ENCODE results near the gene BTK. TPM values are rescaled to one million over a fixed set of nuclear protein-coding genes. Genes with fewer than 3 reads are reported as not detected.

The BTK gene
- total RNA-seq, 1 experiment from 2014 or later: not detected

GRCh38 chrX:101415180-101416145 is 29.5 kb upstream of the BTK start:
- no peak overlapping the region for H3K9ac ChIP-seq (ENCODE audit: low read length)
- ChIA-PET CTCF (no interaction called here), POLR2A (ENCODE audit: unreplicated experiment) (no interaction called here)
- no peaks in the 10 kb centered on the region for H3K27me3 ChIP-seq (ENCODE audit: low read length)
- H3K4me3 ChIP-seq (ENCODE audit: low read length): no peak overlapping the region
- no peaks in the 10 kb centered on the region for H3K9me3 ChIP-seq (ENCODE audit: low read length)
- peaks cover 5% of the 10 kb centered on the region; the same call in 1 of the 2 replicates for H3K4me1 ChIP-seq (ENCODE audit: insufficient read depth, low read length)
- no peak overlapping the region for H3K27ac ChIP-seq (ENCODE audit: low read length)
- peak; percentile 69 for DNase-seq
- BruUV-seq (replicated peaks): no TSS peak
- no peaks in the 10 kb centered on the region for H3K9me2 ChIP-seq (replicated peaks; ENCODE audit: low read length)
- no peak for TF ChIP-seq EZH2phosphoT487 (IDR thresholded peaks at IDR 0.05; ENCODE audit: borderline replicate concordance, low read length)
- TF ChIP-seq, protein P1, sequence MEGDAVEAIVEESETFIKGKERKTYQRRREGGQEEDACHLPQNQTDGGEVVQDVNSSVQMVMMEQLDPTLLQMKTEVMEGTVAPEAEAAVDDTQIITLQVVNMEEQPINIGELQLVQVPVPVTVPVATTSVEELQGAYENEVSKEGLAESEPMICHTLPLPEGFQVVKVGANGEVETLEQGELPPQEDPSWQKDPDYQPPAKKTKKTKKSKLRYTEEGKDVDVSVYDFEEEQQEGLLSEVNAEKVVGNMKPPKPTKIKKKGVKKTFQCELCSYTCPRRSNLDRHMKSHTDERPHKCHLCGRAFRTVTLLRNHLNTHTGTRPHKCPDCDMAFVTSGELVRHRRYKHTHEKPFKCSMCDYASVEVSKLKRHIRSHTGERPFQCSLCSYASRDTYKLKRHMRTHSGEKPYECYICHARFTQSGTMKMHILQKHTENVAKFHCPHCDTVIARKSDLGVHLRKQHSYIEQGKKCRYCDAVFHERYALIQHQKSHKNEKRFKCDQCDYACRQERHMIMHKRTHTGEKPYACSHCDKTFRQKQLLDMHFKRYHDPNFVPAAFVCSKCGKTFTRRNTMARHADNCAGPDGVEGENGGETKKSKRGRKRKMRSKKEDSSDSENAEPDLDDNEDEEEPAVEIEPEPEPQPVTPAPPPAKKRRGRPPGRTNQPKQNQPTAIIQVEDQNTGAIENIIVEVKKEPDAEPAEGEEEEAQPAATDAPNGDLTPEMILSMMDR (conservative IDR thresholded peaks at IDR 0.05; ENCODE audit: low read depth, low read length): peak; percentile 75
- no peak for TF ChIP-seq EZH2 (IDR thresholded peaks at IDR 0.05; ENCODE audit: low read length, unreplicated experiment)
- H4K20me1 ChIP-seq (ENCODE audit: low read length): peaks cover 5% of the 10 kb centered on the region; the same call in 1 of the 2 replicates
- H3K79me2 ChIP-seq (ENCODE audit: low read length): peaks cover 21% of the 10 kb centered on the region
- ATAC-seq: peak; percentile 71
- H3K36me3 ChIP-seq (ENCODE audit: low read depth, low read length): peaks cover 15% of the 10 kb centered on the region; the same call in 1 of the 2 replicates
- intact Hi-C loops (cut with micrococcal nuclease): loop anchor here (2.0 to 5.0 kb wide), 2 partner anchors 182 to 383 kb away; no protein-coding TSS in a partner anchor
- H3F3A ChIP-seq (ENCODE audit: low read length, unreplicated experiment): no peaks in the 10 kb centered on the region
- H2AFZ ChIP-seq (ENCODE audit: low read length): no peak overlapping the region
- no peak overlapping the region for H3K4me2 ChIP-seq (ENCODE audit: low read length)

DNA sequence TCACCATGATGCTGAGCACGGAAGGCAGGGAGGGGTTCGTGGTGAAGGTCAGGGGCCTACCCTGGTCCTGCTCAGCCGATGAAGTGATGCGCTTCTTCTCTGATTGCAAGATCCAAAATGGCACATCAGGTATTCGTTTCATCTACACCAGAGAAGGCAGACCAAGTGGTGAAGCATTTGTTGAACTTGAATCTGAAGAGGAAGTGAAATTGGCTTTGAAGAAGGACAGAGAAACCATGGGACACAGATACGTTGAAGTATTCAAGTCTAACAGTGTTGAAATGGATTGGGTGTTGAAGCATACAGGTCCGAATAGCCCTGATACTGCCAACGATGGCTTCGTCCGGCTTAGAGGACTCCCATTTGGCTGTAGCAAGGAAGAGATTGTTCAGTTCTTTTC is 26.0 kb upstream of the BTK start:
- DNase-seq (no peak), ATAC-seq (no peak)
- TF ChIP-seq EZH2phosphoT487 (IDR thresholded peaks at IDR 0.05; ENCODE audit: borderline replicate concordance, low read length) (no peak), EZH2 (IDR thresholded peaks at IDR 0.05; ENCODE audit: low read length, unreplicated experiment) (no peak)
- TF ChIP-seq, protein P1 (conservative IDR thresholded peaks at IDR 0.05; ENCODE audit: low read depth, low read length): no peak
- H3K4me3 ChIP-seq (ENCODE audit: low read length): no peak overlapping the region
- peaks cover 11% of the 10 kb centered on the region; the same call in 1 of the 2 replicates for H4K20me1 ChIP-seq (ENCODE audit: low read length)
- peaks cover 12% of the 10 kb centered on the region for H3K4me1 ChIP-seq (ENCODE audit: insufficient read depth, low read length)
- CTCF ChIA-PET: no interaction called here
- no TSS peak for BruUV-seq (replicated peaks)
- H3K36me3 ChIP-seq (ENCODE audit: low read depth, low read length): peaks cover 15% of the 10 kb centered on the region; the same call in 1 of the 2 replicates
- no peaks in the 10 kb centered on the region for H3K9me3 ChIP-seq (ENCODE audit: low read length)
- H3K9me2 ChIP-seq (replicated peaks; ENCODE audit: low read length): no peaks in the 10 kb centered on the region
- no peak overlapping the region for H3K9ac ChIP-seq (ENCODE audit: low read length)
- POLR2A ChIA-PET (ENCODE audit: unreplicated experiment): no interaction called here
- no peaks in the 10 kb centered on the region for H3K27me3 ChIP-seq (ENCODE audit: low read length)
- H3K27ac ChIP-seq (ENCODE audit: low read length): no peak overlapping the region
- intact Hi-C loops (cut with micrococcal nuclease): no loop called here
- peaks cover 53% of the 10 kb centered on the region for H3K79me2 ChIP-seq (ENCODE audit: low read length)
- H3K4me2 ChIP-seq (ENCODE audit: low read length): no peak overlapping the region
- no peak overlapping the region for H2AFZ ChIP-seq (ENCODE audit: low read length)
- no peaks in the 10 kb centered on the region for H3F3A ChIP-seq (ENCODE audit: low read length, unreplicated experiment)

DNA sequence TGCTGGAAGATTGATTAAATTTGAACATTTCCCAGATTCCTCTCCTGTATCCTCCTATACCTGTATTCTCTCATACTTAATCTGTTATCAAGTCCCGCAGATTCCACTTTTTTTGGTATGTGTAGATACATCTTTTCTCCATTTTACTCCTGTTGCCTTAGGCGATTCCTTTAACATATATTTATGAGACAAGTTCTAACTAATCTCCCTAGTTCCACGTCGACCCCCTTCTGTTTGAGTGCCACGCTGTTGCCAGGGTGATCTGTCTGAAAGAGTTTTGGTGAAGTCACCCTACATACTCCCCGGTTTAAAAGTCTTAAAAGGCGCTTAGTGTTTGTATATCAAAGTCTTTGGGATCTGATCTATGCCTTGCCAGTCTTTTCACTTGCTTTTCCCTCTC is 24.5 kb upstream of the BTK start:
- Histone ChIP-seq H3K4me3 (ENCODE audit: low read length) (peak overlapping the region; percentile 95), H4K20me1 (ENCODE audit: low read length) (peaks cover 11% of the 10 kb centered on the region; the same call in 1 of the 2 replicates), H3K36me3 (ENCODE audit: low read depth, low read length) (peaks cover 15% of the 10 kb centered on the region; the same call in 1 of the 2 replicates), H3K79me2 (ENCODE audit: low read length) (peaks cover 67% of the 10 kb centered on the region), H3K9me2 (replicated peaks; ENCODE audit: low read length) (no peaks in the 10 kb centered on the region), H3F3A (ENCODE audit: low read length, unreplicated experiment) (no peaks in the 10 kb centered on the region), H3K27ac (ENCODE audit: low read length) (no peak overlapping the region), H3K9me3 (ENCODE audit: low read length) (no peaks in the 10 kb centered on the region), H3K4me2 (ENCODE audit: low read length) (peak overlapping the region; percentile 89), H3K4me1 (ENCODE audit: insufficient read depth, low read length) (peaks cover 12% of the 10 kb centered on the region), H3K9ac (ENCODE audit: low read length) (no peak overlapping the region), H3K27me3 (ENCODE audit: low read length) (no peaks in the 10 kb centered on the region), H2AFZ (ENCODE audit: low read length) (no peak overlapping the region)
- ATAC-seq (no peak), DNase-seq (no peak)
- intact Hi-C loops (cut with micrococcal nuclease): no loop called here
- ChIA-PET CTCF (no interaction called here), POLR2A (ENCODE audit: unreplicated experiment) (no interaction called here)
- TF ChIP-seq, protein P1 (conservative IDR thresholded peaks at IDR 0.05; ENCODE audit: low read depth, low read length): no peak
- TF ChIP-seq EZH2 (IDR thresholded peaks at IDR 0.05; ENCODE audit: low read length, unreplicated experiment) (no peak), EZH2phosphoT487 (IDR thresholded peaks at IDR 0.05; ENCODE audit: borderline replicate concordance, low read length) (no peak)
- BruUV-seq (replicated peaks): no TSS peak

Measured in PC-3 (cell line).